Activated naive CD4-positive, alpha-beta T cell (primary cell): ENCODE results near the gene ABCD3.
"Not testable (repeated sequence)": the region's sequence is repeated elsewhere in the genome, so short reads cannot be mapped to it uniquely, and the experiment has no call there.

Experiments used
- DNase-seq, 4 experiments: peaks; one replicate each; lab custom pipeline; 2025; lab: John Stamatoyannopoulos, UW

ABCD3 gene

DNA sequence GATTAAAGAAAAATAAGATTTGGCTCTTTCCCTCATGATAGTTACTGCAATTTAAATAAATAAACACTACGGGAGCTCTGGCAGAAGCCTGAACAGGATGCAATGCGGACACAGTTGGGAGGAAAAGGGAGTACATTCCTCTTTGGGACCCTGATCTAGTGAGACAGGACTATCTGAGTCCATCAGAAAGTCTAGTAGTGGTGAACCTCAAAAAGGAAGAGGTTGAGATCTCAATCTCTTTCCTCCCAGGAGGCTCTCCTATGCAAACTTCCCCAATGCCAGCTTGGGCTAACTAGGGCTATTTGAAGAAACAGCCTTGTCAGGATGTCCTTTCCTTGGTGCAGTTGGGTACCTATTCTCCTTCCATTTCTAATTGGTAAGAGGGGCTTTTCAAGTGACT is 4.9 kb upstream of the ABCD3 start:
- no peak for DNase-seq

DNA sequence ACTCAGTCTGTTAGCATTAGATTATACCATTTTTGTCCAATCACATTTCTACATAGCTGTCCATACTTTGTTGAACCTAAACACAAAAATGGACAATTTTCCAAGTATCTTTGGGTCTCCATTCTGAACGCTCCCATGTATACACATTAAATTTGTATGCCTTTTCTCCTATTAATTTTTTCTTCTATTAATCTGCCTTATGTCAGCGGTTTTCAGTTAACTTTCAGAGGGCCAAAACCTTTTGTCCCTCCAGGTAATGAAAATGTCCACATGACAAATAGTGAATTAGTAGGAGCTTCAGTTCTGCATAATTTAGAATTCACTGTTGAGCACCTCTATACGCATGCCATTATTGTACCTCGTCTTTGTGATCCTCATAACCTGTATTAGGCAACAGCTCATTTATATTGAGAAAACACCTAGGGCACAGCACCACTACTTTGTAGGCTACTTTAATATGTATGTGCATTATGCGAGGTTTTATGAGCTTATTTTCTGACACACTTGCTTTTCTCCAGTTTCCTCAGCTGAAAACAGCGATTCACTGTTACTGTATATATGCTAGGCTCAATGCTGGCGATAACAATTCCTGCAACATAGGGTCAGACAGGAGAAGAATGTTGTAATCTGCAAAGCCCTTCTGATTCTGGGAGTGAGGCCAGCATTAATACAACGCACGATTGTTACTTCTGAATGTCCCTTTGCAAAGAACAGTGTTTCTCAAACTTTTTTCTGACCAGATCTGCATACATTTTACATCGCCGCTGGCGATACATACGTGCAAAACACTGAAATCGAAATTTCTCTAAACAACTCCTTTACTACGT is 1.1 kb upstream of the ABCD3 start:
- no peak for DNase-seq

DNA sequence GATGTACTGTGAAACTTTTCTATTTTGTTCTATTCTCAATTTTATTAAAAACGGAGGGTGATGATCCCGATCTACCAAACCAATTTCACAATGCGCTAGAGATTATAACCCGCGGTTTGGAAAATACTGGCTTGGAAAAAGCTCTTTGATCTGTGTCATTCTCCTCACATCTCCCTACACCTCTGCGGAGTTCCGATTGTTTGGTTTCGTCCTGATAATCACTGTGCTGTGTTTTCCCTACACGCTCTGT is 536 bp upstream of the ABCD3 start:
- no peak for DNase-seq

DNA sequence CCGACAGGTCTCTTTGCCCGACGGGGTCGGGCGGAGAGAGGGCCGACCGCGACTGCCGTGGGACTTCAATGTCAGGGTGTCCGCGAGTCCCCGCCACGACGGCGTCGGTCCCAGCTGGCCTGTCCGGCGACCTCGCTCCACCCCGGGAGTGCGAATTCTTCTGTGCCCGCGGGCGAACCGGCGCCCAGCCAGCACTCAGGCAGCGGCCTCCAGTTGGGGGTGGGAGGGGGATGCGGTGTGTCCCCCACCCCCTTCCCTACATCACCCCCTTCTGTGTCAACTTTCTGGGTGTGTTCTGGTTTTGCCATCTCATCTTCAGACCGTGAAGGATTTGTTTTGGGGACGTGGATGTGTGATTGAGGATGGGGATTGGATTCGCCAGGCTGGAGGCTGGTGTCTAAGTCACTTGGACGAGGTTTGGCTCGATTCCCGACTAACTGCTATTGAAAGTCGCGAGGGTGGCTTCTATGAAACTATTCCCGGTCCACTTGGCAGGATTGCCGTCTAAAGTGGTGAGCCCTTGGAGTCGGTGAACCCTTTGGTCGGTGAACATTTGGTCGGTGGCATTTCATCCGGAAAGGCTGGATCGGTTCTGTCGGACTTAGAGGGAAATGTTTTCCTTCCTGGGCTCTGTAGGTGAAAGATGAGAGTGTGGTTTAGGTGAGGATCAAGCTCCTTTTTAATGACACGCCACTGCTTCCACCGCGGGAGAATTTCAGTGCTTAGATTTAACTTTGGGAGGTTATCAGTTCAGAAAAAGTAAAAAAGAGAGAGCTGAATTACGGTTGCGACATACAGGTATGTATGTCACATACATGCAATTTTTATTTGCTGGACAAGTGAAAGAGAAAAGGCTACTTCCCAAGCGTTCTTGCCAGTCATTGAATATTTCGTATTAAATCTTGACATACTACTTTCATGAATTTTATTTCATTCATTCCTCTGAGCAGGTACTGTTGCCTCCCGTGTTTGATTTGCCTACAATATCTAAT is 771 bp downstream of the ABCD3 start:
- peak in 1 of 4 experiments; percentile 25 for DNase-seq

DNA sequence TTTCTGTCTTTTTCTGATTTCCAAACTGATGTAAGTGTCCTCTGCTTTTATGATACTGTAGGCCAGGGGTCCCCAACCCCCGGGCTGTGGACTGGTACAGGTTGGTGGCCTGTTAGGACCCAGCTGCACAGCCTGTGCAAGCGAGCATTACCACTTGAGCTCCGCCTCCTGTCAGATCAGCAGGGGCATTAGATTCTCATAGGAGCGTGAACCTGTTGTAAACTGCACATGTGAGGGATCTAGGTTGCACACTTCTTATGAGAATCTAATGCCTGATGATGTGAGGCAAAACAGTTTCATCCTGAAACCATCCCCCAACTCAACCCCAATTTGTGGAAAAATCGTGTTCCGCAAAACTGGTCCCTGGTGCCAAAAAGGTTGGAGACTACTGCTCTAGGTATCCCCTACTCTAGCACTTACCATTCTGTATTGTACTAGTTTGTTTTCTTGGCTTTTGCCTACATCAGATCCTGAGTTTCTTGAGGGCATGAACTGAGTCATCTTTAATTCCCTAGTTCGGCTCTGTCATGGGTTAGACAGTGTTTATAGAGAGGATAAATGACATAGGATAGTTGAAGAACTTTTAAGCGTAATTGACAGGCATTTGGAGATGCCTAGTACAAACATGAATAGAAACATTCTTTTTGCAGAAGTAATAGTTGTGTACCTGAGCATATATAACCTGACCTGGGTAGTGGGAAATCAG is 4.1 kb downstream of the ABCD3 start:
- DNase-seq, result no peak

DNA sequence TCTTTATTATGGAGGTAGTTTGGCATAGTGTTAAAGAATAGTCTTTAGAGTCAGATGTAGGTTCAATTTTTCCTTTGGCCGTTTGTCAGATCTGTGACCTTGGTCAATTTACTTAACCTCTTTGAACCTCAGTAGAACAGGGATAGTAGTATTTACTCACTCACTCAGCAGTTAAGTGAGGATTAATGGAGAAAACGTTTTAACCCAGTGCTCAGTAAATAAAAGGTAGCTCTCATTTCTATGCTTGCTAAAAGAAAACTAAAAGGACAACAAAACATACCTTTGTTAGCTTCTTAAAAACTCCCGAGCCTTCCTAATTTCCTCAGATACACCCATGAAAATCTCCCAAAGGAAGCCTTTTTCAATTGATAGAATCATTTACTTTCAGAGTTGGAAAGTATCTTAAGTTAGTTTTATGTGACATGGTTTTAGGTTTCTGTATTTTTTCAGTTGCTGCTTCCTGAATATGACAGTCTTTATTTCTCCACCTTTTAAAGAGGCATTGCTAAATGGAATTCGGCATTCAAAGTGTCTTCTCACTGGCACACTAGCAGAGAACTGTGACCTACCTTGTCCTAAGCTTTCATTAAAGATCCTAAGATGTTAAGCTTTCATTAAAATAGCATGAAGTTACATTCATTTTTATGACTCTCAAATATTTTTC is 7.8 kb downstream of the ABCD3 start:
- DNase-seq, result no peak

DNA sequence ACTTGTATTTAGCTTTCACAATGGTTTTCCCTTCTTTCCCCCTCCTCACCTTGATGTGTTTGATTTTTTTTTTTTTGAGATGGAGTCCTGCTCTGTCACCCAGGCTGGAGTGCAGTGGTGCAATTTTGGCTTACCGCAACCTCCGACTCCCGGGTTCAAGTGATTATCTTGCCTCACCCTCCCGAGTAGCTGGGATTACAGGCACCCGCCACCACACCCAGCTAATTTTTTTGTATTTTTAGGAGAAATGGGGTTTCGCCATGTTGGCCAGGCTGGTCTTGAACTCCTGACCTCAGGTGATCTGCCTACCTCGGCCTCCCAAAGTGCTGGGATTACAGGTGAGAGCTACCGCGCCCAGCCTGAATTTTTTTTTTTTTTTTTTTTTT is 8.3 kb downstream of the ABCD3 start:
- DNase-seq, result not testable (repeated sequence)

DNA sequence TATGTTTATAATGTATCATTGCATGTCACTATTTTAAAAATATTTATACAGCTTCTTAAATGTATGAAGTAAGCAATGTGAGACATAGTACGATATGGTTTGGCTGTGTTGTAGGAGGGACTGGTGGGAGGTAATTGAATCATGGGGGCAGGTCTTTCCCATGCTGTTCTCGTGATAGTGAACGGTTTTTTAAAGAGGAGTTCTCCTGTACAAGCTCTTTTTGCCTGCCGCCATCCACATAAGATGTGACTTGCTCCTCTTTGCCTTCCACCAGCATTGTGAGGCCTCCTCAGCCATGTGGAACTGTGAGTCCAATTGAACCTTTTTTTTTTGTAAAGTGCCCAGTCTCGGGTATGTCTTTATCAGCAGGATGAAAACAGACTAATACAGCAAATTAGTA is 10.3 kb downstream of the ABCD3 start:
- no peak for DNase-seq

DNA sequence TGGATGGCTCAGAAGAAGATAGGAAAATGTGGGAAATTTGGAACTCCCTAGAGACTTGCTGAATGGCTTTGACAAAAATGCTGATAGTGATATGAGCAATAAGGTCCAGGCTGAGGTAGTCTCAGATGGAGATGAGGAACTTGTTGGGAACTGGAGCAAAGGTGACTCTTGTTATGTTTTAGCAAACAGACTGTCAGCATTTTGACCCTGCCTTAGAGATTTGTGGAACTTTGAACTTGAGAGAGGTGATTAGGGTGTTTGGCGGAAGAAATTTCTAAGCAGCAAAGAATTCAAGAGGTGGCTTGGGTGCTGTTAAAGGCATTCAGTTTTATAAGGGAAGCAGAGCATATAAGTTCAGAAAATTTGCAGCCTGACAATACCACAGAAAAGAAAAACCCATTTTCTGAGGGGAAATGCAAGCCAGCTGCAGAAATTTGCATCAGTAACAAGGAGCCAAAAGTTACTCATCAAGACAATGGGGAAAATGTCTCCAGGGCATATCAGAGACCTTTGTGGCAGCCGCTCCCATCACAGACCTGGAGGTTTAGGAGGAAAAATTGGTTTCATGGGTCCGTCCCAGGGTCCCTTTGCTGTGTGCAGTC is 10.8 kb downstream of the ABCD3 start:
- DNase-seq, result not testable (repeated sequence)

DNA sequence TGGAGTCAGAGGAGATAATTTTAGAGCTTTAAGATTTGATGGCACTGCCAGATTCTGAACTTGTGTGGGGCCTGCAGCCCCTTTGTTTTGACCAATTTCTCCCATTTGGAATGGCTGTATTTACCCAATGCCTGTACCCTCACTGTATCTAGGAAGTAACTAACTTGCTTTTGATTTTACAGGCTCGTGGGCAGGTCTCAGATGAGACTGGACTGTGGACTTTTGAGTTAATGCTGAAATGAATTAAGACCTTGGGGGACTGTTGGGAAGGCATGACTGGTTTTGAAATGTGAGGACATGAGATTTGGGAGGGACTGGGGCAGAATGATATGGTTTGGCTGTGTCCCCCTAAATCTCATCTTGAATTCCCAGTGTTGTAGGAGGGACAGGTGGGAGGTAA is 11.9 kb downstream of the ABCD3 start:
- not testable (repeated sequence) for DNase-seq

DNA sequence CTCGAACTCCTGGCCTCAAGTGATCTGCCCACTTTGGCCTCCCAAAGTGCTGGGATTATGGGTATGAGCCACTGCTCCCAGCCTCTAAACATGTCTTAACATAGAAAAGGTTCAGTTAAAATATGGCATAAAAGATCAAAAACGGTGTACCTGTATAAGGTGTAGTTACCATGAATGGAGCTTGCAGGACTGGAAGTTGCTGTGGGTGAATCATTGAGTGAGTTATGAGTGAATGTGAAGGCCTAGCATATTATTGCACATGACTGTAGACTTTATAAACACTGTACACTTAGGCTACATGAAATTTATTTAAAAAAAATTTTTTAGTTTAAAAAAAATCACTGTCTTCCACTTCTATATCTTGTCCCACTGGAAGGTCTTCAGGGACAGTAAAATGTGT is 15.7 kb downstream of the ABCD3 start:
- no peak for DNase-seq

DNA sequence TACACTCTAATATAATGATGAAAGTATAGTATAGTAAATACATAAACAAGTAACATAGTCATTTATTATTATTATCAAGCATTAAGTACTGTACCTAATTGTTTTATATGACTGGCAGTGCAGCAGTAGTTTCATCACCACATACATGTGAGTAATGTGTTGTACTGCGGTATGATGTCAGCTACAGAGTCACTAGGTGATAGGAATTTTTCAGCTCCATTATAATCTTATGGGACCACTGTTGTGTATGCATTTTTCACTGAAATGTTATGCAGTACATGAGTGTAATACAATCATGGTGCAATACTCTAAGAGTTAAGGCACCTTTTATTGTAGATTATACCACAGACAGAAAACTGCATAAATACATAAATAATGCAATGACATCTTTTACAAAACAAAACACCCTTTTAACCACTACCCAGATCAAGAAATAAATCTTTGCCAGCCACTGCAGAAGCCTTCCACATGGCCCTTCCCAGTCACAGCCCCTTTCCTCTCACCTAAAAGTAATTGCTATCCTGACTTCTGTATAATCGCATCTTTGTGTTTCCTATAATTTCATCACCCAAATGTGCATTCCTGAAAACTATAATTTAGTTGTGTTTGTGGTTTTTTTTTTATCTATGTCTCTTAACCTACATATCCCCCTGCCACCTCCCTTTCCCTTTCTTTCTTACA is 16.3 kb downstream of the ABCD3 start:
- no peak for DNase-seq

DNA sequence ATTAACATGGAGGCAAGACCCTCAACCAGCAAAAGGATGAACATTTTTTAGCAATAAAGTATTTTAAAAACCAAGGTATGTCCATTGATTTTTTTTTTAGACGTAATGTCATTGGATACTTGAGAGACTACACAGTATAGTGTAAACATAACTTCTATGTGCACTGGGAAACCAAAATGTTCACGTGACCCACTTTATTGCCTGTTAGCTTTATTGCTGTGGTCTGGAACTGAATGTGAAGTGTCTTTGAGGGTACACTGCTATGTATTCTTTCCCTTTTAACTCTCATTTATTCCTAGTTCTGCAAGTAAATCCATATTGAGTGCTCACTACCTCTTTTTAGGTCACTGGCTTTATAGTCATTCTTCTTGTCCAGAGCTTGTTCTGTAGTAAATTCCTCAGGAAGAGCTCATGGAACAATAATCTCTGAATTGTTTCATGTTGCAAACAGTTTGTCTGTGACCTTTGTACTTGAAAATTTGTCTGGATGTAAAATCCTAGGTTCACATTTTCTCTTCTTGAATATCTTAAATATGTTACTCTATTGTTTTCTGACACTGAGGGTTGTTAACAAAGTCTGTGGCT is 20.6 kb downstream of the ABCD3 start:
- no peak for DNase-seq

DNA sequence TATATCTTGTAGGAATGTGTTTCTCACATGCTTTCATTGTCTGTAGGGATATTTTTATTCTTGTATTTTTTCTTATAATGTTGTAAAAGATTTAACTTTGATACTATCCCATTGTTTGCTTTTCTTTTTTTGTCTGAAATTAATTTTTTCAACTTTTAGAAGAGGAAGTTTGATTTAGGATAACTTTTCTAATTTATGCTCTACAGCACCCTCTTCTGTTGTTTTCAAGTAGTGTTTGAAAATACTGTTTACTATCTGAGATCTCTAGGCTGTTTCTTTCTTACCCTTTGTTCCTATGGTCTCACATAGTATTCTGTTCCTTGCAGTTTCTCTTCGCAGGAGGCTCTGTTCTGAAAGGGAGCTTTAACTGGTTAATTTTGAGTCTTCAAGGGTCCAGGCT is 21.9 kb downstream of the ABCD3 start:
- no peak for DNase-seq

DNA sequence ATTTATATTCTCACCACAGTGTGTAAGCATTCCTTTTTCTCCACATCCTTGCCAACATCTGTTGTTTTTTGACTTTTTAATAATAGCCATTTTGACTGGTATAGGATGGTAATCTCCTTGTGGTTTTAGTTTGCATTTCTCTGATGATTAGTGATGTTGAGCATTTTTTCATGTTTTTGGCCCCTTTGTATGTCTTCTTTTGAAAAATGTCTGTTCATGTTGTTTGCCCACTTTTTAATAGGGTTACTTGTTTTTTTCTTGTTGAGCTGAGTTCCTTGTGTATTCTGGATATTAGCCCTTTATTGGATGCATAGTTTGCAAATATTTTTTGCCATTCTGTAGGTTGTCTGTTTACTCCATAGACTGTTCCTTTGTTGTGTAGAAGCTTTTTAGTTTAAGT is 24.9 kb downstream of the ABCD3 start:
- not testable (repeated sequence) for DNase-seq

DNA sequence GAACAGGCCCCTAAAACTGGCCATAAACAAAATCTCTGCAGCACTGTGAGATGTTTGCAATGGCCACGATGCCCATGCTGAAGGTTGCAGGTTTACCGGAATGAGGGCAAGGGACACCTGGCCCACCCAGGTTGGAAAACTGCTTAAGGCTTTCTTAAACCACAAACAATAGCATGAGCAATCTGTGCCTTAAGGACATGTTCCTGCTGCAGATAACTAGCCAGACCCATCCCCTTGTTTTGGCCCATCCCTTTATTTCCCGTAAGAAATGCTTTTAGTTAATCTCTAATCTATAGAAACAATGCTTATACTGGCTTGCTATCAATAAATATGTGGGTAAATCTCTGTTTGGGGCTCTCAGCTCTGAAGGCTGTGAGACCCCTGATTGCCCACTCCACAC is 26.6 kb downstream of the ABCD3 start:
- not testable (repeated sequence) for DNase-seq

DNA sequence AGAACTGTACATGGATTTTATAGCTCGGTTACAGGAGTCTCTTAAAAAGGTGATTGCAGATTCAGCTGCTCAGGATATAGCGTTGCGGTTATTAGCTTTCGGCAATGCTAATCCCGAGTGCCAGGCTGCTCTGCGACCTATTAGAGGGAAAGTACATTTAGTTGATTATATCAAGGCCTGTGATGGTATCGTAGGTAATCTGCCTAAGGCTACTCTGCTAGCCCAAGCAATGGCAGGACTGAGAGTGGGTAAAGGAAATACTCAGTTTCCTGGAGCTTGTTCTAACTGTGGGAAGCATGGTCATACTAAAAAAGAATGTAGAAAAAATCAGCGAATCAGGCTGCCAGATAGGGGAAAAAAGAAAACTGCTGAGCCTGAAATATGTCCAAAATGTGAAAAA is 27.5 kb downstream of the ABCD3 start:
- not testable (repeated sequence) for DNase-seq

DNA sequence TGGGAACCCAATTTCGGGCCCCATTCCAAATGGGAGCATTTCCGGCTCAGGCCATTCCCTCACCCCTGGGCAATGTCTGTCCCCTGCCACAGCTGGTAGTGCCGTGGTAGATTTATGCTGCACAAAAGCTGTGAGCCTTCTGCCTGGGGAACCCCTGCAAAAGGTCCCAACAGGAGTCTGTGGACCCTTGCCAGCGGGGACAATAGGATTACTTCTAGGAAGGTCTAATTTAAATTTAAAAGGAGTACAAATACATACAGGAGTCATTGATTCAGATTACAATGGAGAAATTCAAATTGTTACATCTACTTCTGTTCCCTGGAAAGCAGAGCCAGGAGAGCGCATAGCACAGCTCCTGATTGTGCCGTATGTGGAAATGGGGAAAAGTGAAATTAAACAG is 28.0 kb downstream of the ABCD3 start:
- DNase-seq, result not testable (repeated sequence)

DNA sequence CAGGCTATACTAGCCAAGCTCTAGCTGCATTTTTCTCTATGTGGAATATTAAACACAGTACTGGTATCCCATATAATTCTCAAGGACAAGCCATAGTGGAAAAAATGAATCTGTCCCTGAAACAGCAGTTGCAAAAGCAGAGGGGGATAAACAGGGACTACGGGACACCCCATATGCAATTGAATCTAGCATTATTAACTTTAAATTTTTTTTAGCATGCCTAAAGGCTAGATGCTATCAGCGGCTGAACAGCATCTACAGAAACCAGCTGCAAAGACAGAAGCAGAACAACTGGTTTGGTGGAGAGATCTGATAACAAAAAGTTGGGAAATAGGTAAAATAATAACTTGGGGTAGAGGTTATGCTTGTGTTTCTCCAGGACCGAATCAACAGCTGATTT is 30.6 kb downstream of the ABCD3 start:
- DNase-seq, result not testable (repeated sequence)

DNA sequence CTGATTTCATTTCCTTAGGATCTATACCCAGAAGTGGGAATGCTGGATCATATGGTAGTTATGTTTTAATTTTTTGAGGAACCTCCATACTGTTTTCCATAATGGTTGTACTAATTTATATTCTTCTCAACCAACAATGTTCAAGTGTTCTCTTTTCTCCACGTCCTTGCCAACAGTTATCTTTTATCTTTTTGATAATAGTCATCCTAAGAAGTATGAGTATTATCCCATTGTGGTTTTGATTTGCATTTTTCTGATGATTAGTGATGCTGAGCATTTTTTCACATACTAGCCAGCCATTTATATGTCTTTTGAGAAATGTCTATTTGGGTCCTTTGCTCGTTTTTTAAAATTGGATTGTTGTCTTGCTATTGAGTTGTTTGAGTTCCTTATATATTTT is 38.5 kb downstream of the ABCD3 start:
- DNase-seq, result no peak

DNA sequence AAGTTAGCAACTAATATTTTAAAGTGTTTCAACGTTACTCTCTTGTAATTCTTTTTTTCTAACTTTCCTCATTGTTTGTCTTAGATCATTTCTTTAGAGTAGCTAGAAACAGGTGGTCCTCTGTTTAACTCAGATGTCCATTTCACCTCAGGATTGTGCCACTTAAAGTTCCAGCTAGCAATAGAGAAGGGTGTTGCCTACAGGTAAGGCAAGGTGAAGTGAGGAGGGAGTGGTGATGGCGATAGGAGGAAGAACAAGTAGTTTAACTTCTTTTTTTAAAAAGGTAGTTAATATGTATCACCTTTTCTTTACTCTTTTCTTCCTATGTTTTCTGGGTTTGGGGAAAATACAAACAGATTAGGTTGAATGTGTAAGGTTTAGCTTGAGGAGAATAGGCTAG is 44.4 kb downstream of the ABCD3 start:
- DNase-seq, result no peak
